PFSK-1 (cell line): ENCODE results near the gene ARHGEF39.

ENCODE experiments used
- FOXP2 ChIP-seq: optimal IDR thresholded peaks from 2 replicates; pipeline ENCODE3; 2011; ENCODE audit warnings: borderline replicate concordance, control low read depth, inconsistent platforms; ENCODE audit not compliant: insufficient read depth; ENCODE audit errors: extremely low read length, extremely low read depth
- POLR2AphosphoS5 ChIP-seq: IDR thresholded peaks from 2 replicates; pipeline ENCODE4 v1.6.1; 2012; ENCODE audit warnings: low read depth, mild to moderate bottlenecking, control low read depth, low read length, moderate library complexity
- REST ChIP-seq, 2 experiments: IDR thresholded peaks; 2 replicates each; pipeline versions ENCODE4 v1.6.1 to v1.8.0; 2011 to 2012; ENCODE audit warnings: low read depth in 2 of 2, low read length in 2 of 2, control low read depth in 1 of 2, inconsistent platforms in 1 of 2, mild to moderate bottlenecking in 1 of 2, moderate library complexity in 1 of 2; ENCODE audit not compliant: insufficient read depth in 1 of 2
- SIN3A ChIP-seq: IDR thresholded peaks from 2 replicates; pipeline ENCODE4 v1.6.1; 2012; ENCODE audit warnings: mild to moderate bottlenecking, low read length, moderate library complexity, borderline replicate concordance; ENCODE audit not compliant: insufficient read depth
- TAF1 ChIP-seq: IDR thresholded peaks from 2 replicates; pipeline ENCODE4 v1.6.1; 2012; ENCODE audit warnings: low read length, control low read depth, borderline replicate concordance; ENCODE audit not compliant: insufficient read depth

GRCh38 chr9:35627575-35627974 lies 37.4 kb downstream of the ARHGEF39 start:
- TF ChIP-seq POLR2AphosphoS5, result no peak
- TF ChIP-seq REST (IDR thresholded peaks at IDR 0.05; ENCODE audit: insufficient read depth in 1 of 2, low read depth in 2 of 2, low read length in 2 of 2), result no peak
- TF ChIP-seq TAF1, result no peak
- no peak for TF ChIP-seq FOXP2
- no peak for TF ChIP-seq SIN3A
